Memory B cell (primary cell): ENCODE data around the gene PAK6.

Experiments
- ATAC-seq: fragments of 150-1000 bp; cut with Tn5 transposase; 2 replicates; pipeline ENCODE4 v1.10.0; 2021; ENCODE audit warnings: low read depth, mild to moderate bottlenecking, moderate library complexity
- DNase-seq, 2 donors: peaks; one replicate each; pipeline ENCODE4 v3.0.0; 2022; ENCODE audit warnings: low spot score in 2 of 2
- H3K27ac Mint-ChIP-seq: one replicate; pipeline ENCODE4 v1.8.0; 2022; ENCODE audit warnings: mild to moderate bottlenecking, moderate library complexity, mixed read lengths
- H3K27me3 Mint-ChIP-seq: one replicate; pipeline ENCODE4 v1.8.0; 2022; ENCODE audit warnings: mixed read lengths
- H3K36me3 Mint-ChIP-seq: one replicate; pipeline ENCODE4 v1.8.0; 2022; ENCODE audit warnings: mild to moderate bottlenecking, mixed read lengths
- H3K4me1 Mint-ChIP-seq: one replicate; pipeline ENCODE4 v1.8.0; 2022; ENCODE audit warnings: mixed read lengths
- H3K4me3 Mint-ChIP-seq: one replicate; pipeline ENCODE4 v1.8.0; 2022; ENCODE audit warnings: mild to moderate bottlenecking, moderate library complexity, mixed read lengths
- H3K9me3 Mint-ChIP-seq: one replicate; pipeline ENCODE4 v1.8.0; 2022; ENCODE audit warnings: mixed read lengths

The PAK6 gene

GRCh38 chr15:40271685-40272484 is 33.0 kb downstream of the PAK6 start:
- no peaks in the 10 kb centered on the region for H3K9me3 Mint-ChIP-seq
- H3K4me1 Mint-ChIP-seq, result peaks cover 6% of the 10 kb centered on the region

GRCh38 chr15:40272485-40273056 is 33.7 kb downstream of the PAK6 start:
- Mint-ChIP-seq H3K27ac (no peak overlapping the region), H3K4me3 (no peak overlapping the region), H3K27me3 (peaks cover 2% of the 10 kb centered on the region), H3K9me3 (no peaks in the 10 kb centered on the region), H3K36me3 (no peaks in the 10 kb centered on the region), H3K4me1 (peaks cover 10% of the 10 kb centered on the region)
- ATAC-seq (no peak), DNase-seq (no peak)

More at GRCh38 chr15:40271685-40272484, 33.0 kb downstream of the PAK6 start:
- Mint-ChIP-seq H3K4me3 (no peak overlapping the region), H3K27me3 (peaks cover 2% of the 10 kb centered on the region), H3K36me3 (no peaks in the 10 kb centered on the region), H3K27ac (no peak overlapping the region)
- DNase-seq, result no peak
- ATAC-seq, result no peak

GRCh38 chr15:40273428-40273827 is 34.6 kb downstream of the PAK6 start:
- H3K9me3 Mint-ChIP-seq, result no peaks in the 10 kb centered on the region
- no peaks in the 10 kb centered on the region for H3K36me3 Mint-ChIP-seq
- H3K4me1 Mint-ChIP-seq, result peaks cover 16% of the 10 kb centered on the region
- peaks cover 7% of the 10 kb centered on the region for H3K27me3 Mint-ChIP-seq
- ATAC-seq (no peak), DNase-seq (no peak)
- no peak overlapping the region for H3K27ac Mint-ChIP-seq
- H3K4me3 Mint-ChIP-seq, result no peak overlapping the region

- peak overlapping the region; percentile 28 for H3K4me3 Mint-ChIP-seq
- DNase-seq (peak; percentile 92 to 97), ATAC-seq (peak; percentile 80)
- peaks cover 8% of the 10 kb centered on the region for H3K27me3 Mint-ChIP-seq
- no peak overlapping the region for H3K27ac Mint-ChIP-seq
- H3K36me3 Mint-ChIP-seq, result no peaks in the 10 kb centered on the region
- H3K9me3 Mint-ChIP-seq, result no peaks in the 10 kb centered on the region
- H3K4me1 Mint-ChIP-seq, result peaks cover 17% of the 10 kb centered on the region
These were observed 35.7 kb downstream of the PAK6 start for GRCh38 chr15:40274350-40275274.

GRCh38 chr15:40275523-40275922 is 36.7 kb downstream of the PAK6 start:
- H3K4me3 Mint-ChIP-seq, result no peak overlapping the region
- no peak overlapping the region for H3K27ac Mint-ChIP-seq
- H3K27me3 Mint-ChIP-seq, result peaks cover 10% of the 10 kb centered on the region
- H3K4me1 Mint-ChIP-seq, result peaks cover 17% of the 10 kb centered on the region
- DNase-seq (no peak), ATAC-seq (no peak)
- no peaks in the 10 kb centered on the region for H3K36me3 Mint-ChIP-seq
- no peaks in the 10 kb centered on the region for H3K9me3 Mint-ChIP-seq

- H3K27ac Mint-ChIP-seq, result no peak overlapping the region
- H3K9me3 Mint-ChIP-seq, result no peaks in the 10 kb centered on the region
- ATAC-seq (no peak), DNase-seq (no peak)
- no peak overlapping the region for H3K4me3 Mint-ChIP-seq
- no peaks in the 10 kb centered on the region for H3K36me3 Mint-ChIP-seq
- H3K27me3 Mint-ChIP-seq, result peaks cover 11% of the 10 kb centered on the region
- H3K4me1 Mint-ChIP-seq, result peaks cover 17% of the 10 kb centered on the region
These were observed 37.1 kb downstream of the PAK6 start for GRCh38 chr15:40275954-40276353.

- H3K4me1 Mint-ChIP-seq, result peaks cover 17% of the 10 kb centered on the region
- DNase-seq (no peak), ATAC-seq (no peak)
- H3K36me3 Mint-ChIP-seq, result no peaks in the 10 kb centered on the region
- H3K27ac Mint-ChIP-seq, result no peak overlapping the region
- H3K27me3 Mint-ChIP-seq, result peaks cover 14% of the 10 kb centered on the region
- H3K9me3 Mint-ChIP-seq, result no peaks in the 10 kb centered on the region
- no peak overlapping the region for H3K4me3 Mint-ChIP-seq
These were observed 38.1 kb downstream of the PAK6 start for GRCh38 chr15:40276927-40277326.

GRCh38 chr15:40277471-40277870 is 38.6 kb downstream of the PAK6 start:
- peaks cover 14% of the 10 kb centered on the region for H3K27me3 Mint-ChIP-seq
- no peaks in the 10 kb centered on the region for H3K9me3 Mint-ChIP-seq
- H3K4me3 Mint-ChIP-seq, result peak overlapping the region; percentile 5
- DNase-seq (no peak), ATAC-seq (no peak)
- peaks cover 17% of the 10 kb centered on the region for H3K4me1 Mint-ChIP-seq
- no peak overlapping the region for H3K27ac Mint-ChIP-seq
- H3K36me3 Mint-ChIP-seq, result no peaks in the 10 kb centered on the region

- Mint-ChIP-seq H3K27ac (no peak overlapping the region), H3K4me3 (no peak overlapping the region), H3K36me3 (no peaks in the 10 kb centered on the region), H3K4me1 (peaks cover 17% of the 10 kb centered on the region), H3K9me3 (no peaks in the 10 kb centered on the region), H3K27me3 (peaks cover 14% of the 10 kb centered on the region)
- DNase-seq (no peak), ATAC-seq (no peak)
These were observed 39.2 kb downstream of the PAK6 start for GRCh38 chr15:40278026-40278425.

- peaks cover 14% of the 10 kb centered on the region for H3K27me3 Mint-ChIP-seq
- peaks cover 16% of the 10 kb centered on the region for H3K4me1 Mint-ChIP-seq
- DNase-seq (peak; percentile 67 to 80), ATAC-seq (no peak)
- H3K4me3 Mint-ChIP-seq, result no peak overlapping the region
- H3K9me3 Mint-ChIP-seq, result no peaks in the 10 kb centered on the region
- no peaks in the 10 kb centered on the region for H3K36me3 Mint-ChIP-seq
- no peak overlapping the region for H3K27ac Mint-ChIP-seq
These were observed 40.7 kb downstream of the PAK6 start for GRCh38 chr15:40279437-40280141.

- no peaks in the 10 kb centered on the region for H3K9me3 Mint-ChIP-seq
- no peak overlapping the region for H3K27ac Mint-ChIP-seq
- H3K4me1 Mint-ChIP-seq, result peaks cover 13% of the 10 kb centered on the region
- no peaks in the 10 kb centered on the region for H3K36me3 Mint-ChIP-seq
- peaks cover 14% of the 10 kb centered on the region for H3K27me3 Mint-ChIP-seq
- no peak for DNase-seq
- peak overlapping the region; percentile 75 for H3K4me3 Mint-ChIP-seq
- no peak for ATAC-seq
These were observed 41.6 kb downstream of the PAK6 start for GRCh38 chr15:40280260-40281056.

- Mint-ChIP-seq H3K27me3 (peaks cover 14% of the 10 kb centered on the region), H3K36me3 (no peaks in the 10 kb centered on the region), H3K9me3 (no peaks in the 10 kb centered on the region), H3K4me3 (peak overlapping the region; percentile 75), H3K27ac (no peak overlapping the region), H3K4me1 (peaks cover 13% of the 10 kb centered on the region)
- DNase-seq (no peak), ATAC-seq (no peak)
These were observed 42.4 kb downstream of the PAK6 start for GRCh38 chr15:40281057-40281800.
